Measurements from ENCODE around the gene OR52A5. TPM values are rescaled to one million over a fixed set of nuclear protein-coding genes. Genes with fewer than 3 reads are reported as not detected.
"Not testable (repeated sequence)": the region's sequence is repeated elsewhere in the genome, so short reads cannot be mapped to it uniquely, and the experiment has no call there.

Gene OR52A5
- not detected for total RNA-seq
- not detected for polyA plus RNA-seq (ENCODE audit: insufficient read length in 6 of 6)
- long read RNA-seq, donor 1: 0 reads
- long read RNA-seq, donor 2: 0 reads
- long read RNA-seq, donor 3: 0 reads
- long read RNA-seq, donor 4: 0 reads
- long read RNA-seq, donor 5: 0 reads
- long read RNA-seq, donor 6: 0 reads
- long read RNA-seq, donor 7: 0 reads
- long read RNA-seq, donor 8: 0 reads
- long read RNA-seq, donor 9: 0 reads
- long read RNA-seq, donor 10: 0 reads
- long read RNA-seq, donor 11: 0 reads
- long read RNA-seq, donor 12: 0 reads

DNA sequence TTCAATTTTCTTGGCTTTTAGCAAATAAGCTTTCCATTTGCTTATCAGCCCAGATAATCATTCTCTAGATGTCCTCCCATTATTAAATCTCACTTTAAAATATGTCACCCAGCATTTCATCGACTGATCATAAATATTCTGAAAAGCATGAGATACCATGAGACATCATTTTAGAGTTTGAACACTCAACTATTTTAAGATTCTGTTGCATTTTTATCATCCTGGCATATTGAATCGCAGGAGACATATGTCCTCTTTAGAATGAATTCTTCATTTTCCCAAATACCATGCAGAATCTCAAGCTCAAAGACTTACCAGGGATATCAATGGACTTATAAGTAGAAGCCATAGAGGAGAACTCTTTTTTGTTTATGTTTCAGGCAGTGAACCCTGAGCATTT lies at the start of gene OR52A5:
Gene OR52A5, minus strand, starts transcription at position 361 of the 400 bp plus-strand sequence. CDS start 5,714 bp downstream, outside the sequence.
- H3K4me1 ChIP-seq: no peaks in the 10 kb centered on the region
- no peak for DNase-seq
- no peaks in the 10 kb centered on the region for H3K9me3 ChIP-seq
- H3K27me3 ChIP-seq: no peaks in the 10 kb centered on the region
- ATAC-seq: no peak
- no peak within 1 kb of the TSS for H3K4me3 ChIP-seq
- TF ChIP-seq CTCF (IDR thresholded peaks at IDR 0.05): no peak
- no peak within 1 kb of the TSS for H3K27ac ChIP-seq
- intact Hi-C loops (cut with DNase I): no loop called here
- H3K36me3 ChIP-seq: no peaks in the 10 kb centered on the region

DNA sequence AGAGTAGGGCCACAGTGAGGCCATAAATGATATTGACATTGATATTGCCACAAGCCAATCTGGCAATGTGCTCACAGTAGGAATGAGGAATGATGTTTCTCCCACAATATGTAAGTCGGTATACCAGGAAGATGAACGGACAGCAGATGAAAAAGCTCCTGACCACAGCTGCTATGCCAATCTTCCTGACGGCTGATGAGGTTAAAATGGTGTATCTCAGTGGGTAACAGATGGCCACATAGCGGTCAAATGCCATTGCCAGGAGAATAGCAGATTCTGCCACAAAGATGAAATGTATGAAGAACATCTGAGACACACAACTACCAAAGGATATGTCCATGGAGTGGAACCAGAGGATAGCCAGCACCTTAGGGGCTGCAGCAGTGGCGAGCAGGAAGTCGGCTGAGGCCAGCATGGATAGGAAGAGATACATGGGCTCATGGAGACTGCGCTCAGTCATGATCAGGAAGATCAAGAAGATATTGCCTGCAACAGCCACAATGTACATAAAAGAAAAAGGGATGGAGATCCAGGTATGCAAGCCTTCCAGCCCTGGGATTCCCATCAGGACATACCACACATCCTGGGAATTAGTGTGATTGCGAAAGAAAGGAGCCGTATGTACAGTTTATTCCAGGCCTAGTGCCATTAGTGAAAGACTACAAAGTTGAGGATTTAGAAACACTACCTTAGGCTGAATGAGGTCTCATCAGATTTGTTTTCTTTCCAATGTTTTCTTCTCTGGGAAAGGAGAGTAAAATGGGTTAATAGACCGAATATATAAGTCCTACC lies 40.1 kb upstream of the OR52A5 start:
- Histone ChIP-seq H3K4me1 (no peaks in the 10 kb centered on the region), H3K4me3 (no peak overlapping the region), H3K27ac (no peak overlapping the region), H3K36me3 (no peaks in the 10 kb centered on the region), H3K9me3 (no peaks in the 10 kb centered on the region), H3K27me3 (no peaks in the 10 kb centered on the region)
- no peak for ATAC-seq
- no peak for TF ChIP-seq CTCF (IDR thresholded peaks at IDR 0.05)
- intact Hi-C loops (cut with DNase I): no loop called here
- DNase-seq: no peak

- DNase-seq: no peak
- Histone ChIP-seq H3K9me3 (no peaks in the 10 kb centered on the region), H3K36me3 (no peaks in the 10 kb centered on the region), H3K27ac (no peak overlapping the region), H3K4me1 (no peaks in the 10 kb centered on the region), H3K4me3 (no peak overlapping the region), H3K27me3 (no peaks in the 10 kb centered on the region)
- intact Hi-C loops (cut with DNase I): no loop called here
- TF ChIP-seq CTCF (IDR thresholded peaks at IDR 0.05): no peak
- no peak for ATAC-seq
Observed at GRCh38 chr11:5174934-5175333, 36.8 kb upstream of the OR52A5 start.

DNA sequence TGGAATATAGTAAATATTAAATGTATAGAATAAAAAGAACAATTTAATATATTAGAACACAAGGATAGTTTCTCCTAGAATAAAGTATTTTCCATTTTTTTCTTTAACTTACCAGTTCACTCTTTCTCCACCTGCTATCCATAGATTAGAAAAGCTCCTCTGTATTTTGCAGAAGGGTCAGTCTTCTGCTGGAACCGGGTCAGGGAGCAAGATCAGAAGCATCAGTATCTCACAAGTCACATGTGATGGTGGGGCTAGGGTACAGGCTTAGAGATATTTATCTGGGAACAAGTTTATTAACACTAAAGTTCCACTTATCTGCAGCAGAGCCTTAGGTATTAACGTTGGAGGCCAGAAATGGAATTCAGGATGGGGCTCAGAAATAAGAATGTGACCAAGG lies 33.7 kb upstream of the OR52A5 start:
- Histone ChIP-seq H3K27me3 (no peaks in the 10 kb centered on the region), H3K4me3 (no peak overlapping the region), H3K4me1 (no peaks in the 10 kb centered on the region), H3K36me3 (no peaks in the 10 kb centered on the region), H3K27ac (no peak overlapping the region), H3K9me3 (no peaks in the 10 kb centered on the region)
- intact Hi-C loops (cut with DNase I): no loop called here
- ATAC-seq (no peak), DNase-seq (no peak)
- no peak for TF ChIP-seq CTCF (IDR thresholded peaks at IDR 0.05)

- intact Hi-C loops (cut with DNase I); H3K27ac ChIP-seq; H3K27me3 ChIP-seq; H3K9me3 ChIP-seq; H3K4me3 ChIP-seq; ATAC-seq; DNase-seq; H3K36me3 ChIP-seq; H3K4me1 ChIP-seq: not testable (repeated sequence)
Observed at GRCh38 chr11:5165898-5166297, 27.7 kb upstream of the OR52A5 start.

- H3K4me1 ChIP-seq; H3K36me3 ChIP-seq; H3K9me3 ChIP-seq; H3K27ac ChIP-seq; H3K4me3 ChIP-seq; ATAC-seq; H3K27me3 ChIP-seq; intact Hi-C loops (cut with DNase I); DNase-seq: not testable (repeated sequence)
Observed at GRCh38 chr11:5164807-5165206, 26.7 kb upstream of the OR52A5 start.

DNA sequence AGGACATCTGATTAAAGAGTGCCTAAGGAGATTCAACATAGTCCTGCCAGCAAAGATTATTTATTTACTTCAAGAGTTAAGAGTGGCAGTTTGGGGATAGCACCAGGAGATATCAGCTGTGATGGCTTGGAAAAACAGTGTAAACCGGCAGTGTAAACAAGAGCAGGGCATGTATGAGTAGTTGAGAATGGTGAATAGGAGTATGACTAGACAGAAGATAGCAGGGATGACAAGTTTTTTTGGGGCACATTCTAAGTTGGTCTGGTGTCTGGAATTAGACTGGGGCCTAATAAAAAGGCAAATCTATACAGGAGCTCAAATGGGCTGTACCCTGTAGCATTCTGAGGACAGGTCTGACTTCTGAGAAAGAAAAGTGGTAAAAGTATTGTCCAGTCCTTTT lies 22.9 kb upstream of the OR52A5 start:
- H3K27ac ChIP-seq; H3K4me3 ChIP-seq; H3K36me3 ChIP-seq; H3K27me3 ChIP-seq; DNase-seq; intact Hi-C loops (cut with DNase I); ATAC-seq; H3K9me3 ChIP-seq; H3K4me1 ChIP-seq: not testable (repeated sequence)

GRCh38 chr11:5160217-5160616 lies 22.1 kb upstream of the OR52A5 start:
- H3K9me3 ChIP-seq; DNase-seq; ATAC-seq; H3K4me1 ChIP-seq; H3K27me3 ChIP-seq; intact Hi-C loops (cut with DNase I); H3K4me3 ChIP-seq; H3K36me3 ChIP-seq; H3K27ac ChIP-seq: not testable (repeated sequence)

All from left lung (tissue), 14 donors.